ENCODE measurements around the gene PDE2A.
A peak's percentile ranks its signal among the peaks of the same experiment; 100 is the strongest.

PDE2A gene

DNA sequence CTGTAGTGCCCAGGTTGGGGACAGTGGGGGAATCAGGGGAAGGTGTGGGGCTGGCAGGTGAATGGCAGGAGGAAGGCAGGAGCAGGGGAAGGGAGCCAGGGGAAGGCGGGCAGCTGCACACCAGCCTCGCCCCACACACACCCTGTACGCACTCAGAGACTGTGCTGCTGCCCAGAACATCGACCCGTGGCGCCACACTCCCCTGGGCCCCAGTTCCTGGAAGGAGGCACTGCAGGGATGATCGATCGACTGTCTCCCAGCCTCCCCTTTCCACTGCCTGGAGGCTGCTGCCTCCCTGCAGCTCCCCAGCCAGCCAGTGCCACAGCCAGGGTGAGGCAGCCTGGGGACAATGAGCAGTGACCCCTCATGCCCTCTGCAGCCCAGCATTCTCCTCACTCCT, 19.2 kb downstream of the PDE2A start:
- DNase-seq = no peak

DNA sequence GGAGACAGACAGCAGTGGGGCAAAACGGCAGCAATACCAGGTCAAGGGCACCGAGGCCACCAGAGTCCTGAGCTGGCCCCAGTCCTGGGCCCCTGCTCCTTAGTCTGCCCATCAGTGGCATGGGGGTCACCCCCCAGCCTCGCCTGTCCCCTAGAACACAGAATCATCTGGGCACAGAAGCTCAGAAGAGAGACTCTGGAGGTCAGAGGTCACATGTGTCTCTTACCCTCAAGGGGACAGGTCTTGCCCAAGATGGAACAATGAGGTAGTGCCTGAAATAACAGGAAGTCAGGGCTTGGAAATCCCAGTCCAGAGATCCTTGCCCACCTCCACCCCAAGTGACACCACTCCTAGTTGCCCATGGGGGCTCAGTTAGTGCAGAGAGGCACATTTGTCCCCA, 20.6 kb downstream of the PDE2A start:
- DNase-seq = no peak

DNA sequence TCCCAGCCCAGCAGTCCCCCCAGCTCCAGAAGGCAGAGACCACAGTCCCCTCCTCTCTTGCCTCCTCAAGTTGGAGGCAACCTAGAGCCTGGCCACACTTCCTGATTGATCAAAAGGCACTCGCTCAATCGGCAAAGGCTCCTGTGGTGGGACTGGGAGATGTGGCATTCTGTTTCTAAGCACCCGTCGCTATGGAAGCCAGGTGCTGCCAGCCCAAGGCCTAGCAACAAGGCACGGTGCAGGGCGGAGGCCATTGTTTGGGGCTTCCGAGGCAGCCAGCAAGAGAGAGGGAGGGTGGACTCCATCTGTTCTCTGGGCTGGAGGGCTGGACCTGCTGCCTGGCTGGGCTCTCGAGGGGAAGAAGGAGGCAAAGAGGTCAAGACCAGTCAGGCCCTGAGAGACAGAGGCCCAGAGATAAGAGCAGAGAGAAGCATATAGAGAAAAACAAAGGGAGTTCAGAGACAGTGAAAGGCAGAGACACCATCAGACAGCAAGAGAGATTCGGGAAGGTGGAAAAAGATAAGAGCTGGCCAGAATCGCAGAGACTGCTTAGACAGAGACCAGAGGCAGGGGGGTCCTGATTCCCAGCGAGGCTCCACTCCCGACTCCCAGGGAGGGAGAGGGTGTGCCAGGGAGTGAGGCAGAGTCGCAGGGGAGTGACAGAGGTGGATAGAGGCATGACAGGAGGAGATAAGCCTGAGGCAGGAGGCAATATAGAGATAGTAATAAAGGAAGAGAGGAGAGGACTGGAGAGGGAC, 21.2 kb downstream of the PDE2A start:
- no peak for DNase-seq

DNA sequence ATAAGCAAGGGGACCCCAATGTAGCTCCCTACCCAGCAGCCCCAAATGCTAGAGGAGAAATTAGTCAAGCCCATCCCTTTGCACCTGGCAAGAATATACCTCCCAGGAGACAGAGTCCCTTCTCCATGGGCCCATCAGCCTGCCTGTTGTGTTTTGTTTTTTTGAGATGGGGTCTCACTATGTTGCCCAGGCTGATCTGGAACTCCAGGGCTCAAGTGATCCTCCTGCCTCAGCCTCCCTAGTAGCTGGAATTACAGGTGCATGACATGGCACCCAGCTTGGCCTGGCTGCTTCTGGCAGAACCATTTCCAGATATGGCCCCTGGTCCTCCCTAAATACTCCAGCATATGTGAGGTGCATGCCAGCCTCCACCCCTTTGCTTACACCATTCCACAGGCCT, 22.1 kb downstream of the PDE2A start:
- no peak for DNase-seq

DNA sequence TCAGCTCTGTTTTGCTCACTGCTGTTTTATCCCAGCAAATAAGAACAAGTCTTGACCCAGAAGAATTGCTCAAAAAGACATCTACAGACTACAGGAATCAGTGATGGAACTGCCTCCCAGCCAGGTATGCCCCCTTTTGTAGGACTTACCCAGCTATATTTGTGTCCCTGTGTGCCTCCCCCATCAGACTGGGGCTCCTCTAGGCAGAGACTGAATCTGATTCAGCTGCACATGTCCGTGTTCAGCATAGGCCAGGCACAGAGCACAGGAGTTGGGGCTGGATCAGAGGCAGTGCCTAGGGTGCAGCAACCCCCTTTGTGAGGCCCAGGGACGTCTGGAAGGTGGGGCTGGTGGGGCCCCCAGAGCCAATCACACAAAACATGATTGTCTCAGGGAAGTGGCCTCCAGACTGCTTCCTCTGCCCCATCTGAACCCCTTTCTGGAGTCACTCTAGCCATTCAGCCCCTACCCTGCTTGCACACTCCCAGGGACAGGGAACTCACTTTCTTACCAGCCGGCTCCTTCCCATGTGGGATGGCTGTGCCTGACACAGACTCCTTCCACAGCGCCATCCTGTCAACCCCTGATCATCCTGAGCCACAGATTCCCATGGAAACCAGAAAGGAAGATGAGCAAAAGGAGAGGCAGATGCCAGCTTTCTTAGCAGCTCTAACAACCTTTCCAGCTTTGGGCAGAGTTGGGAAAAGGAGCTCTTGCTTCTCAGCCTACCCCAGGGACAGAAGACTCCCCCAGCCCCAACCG, 24.8 kb downstream of the PDE2A start:
- DNase-seq = no peak

DNA sequence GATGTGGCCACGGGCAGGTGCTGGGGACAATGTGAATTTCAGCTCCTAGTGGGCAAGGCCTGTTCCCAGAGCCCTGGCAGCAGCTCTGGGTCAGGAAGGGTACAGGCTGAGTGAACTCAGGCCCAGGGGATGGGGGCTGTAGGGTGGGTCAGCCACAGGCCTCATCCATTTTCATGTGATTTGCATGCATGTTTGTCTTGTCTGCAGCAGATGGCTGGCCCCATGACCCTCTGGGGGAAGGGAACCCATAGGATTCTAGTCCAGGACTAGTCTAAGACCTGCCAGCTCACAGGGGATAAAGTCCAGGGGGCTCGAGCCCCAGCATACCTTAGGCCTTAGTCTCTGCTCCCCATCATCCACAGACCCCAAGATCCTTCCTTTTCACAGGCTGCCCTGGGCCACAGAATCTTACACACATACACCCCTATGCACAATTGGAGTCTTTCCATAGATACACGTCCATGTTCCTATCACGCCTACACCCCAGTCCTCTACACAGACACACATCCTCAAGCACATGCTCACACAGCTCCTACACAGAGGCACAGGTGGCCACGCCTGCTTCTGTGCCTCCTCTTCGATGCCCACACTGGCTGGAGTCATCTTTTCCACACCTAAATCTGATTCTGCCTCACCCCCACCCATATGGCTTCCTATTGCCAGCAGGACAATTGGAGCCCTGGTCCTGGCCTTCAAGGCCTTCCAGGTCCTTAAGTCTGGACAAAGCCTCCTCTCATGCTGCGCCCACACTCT, 25.7 kb downstream of the PDE2A start:
- DNase-seq = no peak

DNA sequence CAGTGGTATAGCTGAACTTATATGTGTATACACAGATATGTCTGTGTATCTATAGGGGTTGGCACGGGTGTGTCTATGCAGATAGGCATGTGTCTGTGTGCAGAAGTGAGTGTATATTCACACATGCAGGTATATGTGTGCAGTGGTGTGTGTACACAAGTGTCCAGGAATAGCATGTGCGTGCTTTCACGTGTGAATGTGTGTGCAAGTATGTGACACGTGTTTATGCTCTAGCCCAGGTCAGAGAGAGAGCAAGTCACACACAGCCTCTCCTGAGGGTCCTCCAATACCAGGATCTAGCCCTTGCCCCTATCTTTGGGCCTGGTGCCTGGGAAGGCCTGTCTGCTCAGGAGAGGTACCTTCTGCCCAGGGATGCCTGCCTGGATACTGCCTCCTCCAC, 26.3 kb downstream of the PDE2A start:
- DNase-seq = no peak

DNA sequence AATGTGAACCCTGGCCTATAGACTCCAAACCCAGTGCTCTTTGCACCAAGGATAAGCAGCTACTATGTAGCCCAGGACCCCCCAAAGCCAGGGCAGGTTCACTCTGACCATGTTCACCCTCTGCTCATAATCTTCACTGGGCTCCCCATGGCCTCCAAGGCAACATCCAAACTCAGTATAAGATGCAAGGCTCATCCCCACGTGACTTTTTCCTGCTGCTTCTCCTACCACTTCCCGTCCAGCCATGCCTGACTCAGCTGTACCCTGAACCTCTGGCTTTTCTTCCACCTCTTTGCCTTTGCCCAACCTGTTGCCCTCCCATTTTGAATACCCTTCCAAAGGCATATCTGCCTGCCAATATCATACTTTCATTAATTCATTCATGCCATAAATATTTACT, 27.8 kb downstream of the PDE2A start:
- DNase-seq = no peak

DNA sequence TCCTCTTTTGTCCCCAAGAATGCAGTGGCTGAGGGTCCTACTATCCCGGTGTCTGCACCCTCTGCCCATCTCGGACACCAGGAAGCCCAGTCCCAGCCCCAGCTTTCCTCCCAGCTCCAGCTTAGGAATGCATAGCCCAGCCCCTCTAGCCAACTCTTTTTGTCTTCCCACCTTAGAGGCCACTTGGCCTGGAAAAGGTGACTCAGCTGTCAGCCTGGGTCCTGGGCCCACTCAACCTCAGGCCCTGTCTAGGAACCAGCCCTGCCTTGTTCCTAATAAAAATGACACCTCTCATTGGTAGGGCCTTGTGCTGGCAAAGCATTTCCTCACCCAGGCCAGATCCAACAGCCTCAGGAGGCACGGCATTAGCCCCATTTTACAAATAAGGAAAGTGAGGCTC, 28.2 kb downstream of the PDE2A start:
- no peak for DNase-seq

DNA sequence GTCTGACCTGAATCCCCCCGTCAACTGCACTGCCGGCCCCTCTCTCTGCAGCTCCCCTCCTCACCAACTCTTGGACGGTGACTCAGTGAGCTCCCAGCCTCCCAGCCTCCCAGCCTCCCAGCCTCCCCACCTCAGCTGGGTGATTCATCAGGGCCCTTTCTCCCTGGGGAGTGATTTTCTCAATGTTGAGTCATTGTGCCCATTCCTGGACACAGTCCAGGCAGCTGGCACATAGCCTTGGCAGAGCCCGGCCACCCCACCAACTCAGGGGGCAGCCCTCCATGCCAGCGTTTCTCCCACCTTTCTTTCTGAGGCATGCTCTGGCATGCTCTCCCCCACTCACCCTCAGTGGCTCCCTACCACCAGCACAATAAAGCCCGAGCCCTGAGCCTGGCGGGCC, 30.7 kb downstream of the PDE2A start:
- DNase-seq = peak; percentile 65

DNA sequence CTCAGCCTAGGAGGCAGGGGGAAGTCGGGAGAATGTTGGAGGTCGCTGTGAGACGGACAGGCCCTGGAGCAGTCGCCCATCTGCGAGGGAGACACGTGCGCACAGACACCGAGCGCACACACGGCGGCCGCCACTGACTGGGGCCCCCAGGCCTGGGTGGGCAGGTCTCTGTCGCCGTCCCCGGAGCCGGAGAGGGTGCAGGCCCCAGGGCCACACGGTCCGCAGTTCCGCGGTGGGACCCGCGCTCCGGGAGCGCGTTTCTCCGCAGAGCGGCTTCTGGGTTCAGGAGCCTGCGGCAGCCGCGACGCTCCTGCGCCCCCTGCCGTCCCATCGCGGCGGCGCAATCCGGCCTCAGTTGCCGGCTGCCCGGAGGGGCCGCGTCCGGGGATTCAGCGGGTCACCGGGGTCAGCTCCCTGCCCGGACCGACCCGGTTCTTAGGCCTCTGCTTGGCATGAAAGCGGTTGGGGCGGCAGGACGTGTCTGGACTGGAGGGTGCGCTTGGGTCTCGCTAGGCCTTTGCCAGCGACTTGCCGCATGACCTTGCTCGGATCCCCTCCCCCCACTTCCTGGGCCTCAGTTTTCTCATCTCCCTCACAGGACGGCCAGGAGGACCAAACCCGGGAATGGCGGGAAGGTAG, 31.2 kb downstream of the PDE2A start:
- peak; percentile 49 for DNase-seq

DNA sequence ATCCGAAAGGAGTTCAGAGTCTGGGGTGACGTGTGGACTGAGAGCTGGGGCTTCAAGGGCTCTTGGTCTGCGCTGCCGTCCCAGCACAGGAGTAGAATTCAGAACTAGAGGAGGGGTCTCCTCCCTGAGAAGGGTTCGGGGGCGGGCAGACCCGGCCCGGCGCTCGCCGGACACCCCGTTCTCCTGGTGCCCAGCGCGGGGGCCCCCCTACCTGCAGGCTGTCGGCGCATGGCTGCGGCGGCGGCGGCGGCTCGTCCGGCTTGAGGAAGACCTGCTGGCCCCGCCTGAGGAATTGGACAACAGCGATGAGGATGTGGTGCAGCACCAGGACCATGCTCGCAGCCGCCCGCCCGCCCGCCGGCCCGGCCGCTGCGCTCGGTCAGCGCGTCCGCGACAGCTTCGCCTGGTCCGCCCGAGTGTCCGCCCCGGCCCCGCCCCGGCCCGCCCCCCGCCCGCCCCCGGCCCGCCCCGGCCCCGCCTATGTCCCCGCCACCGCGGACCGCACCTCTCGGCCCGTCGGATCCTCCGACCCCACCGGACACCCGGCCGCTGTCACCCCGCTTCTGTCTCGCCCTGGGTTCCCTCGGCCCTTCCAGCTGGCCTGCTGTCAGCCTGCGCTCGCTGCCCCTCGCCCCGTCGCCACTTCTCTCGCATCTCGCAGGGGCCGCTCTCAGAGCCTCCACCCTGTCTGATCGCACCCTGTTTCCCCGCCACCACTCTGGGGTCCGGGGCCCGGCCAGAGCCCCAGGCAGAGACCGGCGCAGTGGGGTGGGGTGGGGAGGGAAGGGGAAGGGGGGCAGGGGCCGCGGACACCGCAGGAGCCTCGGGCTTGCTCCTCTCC, 32.0 kb downstream of the PDE2A start:
- peak; percentile 36 for DNase-seq

DNA sequence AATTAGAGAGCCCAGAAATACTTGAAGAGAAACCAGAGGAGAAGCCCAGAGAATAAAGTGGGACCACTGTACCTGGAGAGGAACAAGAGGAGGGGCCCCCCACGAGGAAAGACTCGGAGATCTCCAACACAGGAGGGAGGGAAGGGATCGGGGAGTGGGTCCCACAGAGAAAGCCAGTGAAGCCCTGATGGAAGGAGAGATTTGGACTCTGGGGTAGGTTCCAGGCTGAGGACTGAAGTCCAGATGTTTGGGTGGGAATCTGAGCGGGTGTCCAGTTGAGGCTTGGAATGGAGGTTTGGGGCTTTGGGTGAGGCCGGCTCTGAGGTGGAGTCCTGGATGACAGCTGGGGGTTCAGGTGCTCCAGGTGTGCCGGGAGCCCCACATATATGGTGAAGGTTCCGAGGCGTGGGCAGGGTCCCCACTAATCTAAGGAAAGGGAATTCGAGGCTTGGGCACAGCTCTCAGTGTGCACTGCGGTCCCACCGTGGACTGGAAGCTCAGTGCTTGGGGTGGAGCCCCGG, 32.6 kb downstream of the PDE2A start:
- no peak for DNase-seq

DNA sequence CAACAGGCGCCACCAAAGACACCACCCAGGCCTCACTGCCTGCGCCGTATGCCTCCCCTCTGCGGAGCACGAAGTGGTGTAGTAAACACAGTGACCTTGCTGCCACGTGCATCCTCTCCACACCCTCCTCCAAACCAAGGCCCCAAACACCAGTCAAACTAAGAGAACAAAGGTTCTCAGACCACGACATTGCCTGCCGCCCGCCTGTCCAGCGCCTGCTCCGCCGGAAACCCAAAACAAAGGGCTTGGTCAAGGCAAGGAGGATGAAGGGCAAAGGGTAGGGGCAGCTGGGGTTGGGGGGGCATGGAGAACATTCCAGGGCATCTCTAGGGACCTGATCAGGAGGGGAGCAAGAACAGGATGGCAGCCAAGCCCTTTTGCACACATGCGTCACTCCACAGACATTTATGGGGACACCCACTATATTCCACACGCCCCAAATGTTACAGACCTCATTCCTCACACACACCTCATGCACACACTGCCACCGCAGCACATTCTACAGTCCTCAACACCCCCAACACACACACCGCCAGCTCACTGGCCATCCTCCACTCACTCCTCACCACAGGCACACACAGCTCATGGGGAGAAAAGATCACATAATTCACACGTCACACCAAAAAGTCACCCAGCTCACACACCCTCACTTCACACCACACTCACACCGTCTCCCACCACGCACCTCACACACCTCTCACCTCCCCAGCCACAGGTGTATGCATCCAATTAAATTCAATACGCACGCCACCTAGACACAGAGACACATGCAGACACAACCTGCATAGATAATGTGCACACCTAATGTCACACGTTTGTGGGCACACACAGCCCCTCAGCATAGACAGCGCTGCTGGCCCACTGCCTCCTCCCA, 34.5 kb downstream of the PDE2A start:
- no peak for DNase-seq

DNA sequence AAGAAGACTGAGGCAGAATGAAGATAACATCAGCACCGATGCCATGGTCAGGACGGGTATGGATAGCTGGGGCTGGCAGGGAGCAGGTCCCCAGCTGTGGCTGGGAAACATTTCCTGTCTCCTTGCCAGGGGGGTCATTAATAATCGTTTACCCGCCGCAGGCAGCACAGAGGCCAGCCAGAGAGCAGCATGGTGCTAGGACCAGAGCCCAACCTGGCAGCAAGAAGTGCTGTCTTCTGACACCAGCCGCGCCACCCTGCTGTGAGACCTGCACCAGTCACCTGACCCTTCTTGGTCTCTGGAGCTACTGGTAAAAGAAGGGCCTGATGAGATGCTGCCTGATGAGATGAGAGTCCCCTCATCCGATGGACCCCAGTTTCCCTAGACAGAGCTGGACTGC, 36.3 kb downstream of the PDE2A start:
- no peak for DNase-seq

DNA sequence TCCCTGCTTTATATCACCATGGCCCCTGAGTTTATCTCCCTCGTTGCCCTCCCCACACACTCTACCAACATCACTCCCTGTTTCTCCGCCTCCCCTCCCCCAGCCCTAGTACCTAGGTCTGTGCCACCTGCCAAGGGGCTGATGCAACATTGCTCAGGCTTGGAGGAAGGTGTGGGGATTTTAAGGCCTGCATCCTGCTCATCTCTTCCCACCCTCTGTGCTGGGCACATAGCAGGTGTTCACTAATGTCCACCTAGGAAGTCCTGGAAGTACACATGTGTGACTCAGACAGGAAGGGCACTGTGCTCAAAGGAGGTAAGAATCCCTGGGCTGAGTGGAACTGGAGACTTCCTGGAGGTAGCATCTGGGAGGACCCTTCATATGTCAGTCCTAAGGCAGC, 37.0 kb downstream of the PDE2A start:
- no peak for DNase-seq

DNA sequence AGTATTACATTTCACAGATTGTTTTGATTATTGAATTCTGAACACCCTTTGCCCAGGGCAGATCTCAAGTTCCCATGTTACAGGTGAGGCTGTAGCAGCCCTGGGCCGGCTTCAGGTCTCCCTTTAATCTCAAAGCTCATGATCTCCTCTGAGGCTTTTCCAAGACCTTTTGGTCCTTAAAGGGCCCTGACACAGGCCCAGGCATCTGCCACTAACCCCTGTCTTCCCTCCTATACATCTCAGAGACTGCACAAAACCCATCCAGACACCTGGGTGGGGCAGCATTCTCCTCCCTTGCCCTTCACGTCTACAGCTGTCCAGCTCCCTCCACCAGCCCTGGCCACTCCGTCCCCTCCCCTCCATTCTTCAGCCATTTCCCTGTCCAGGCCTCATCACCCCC, 37.8 kb downstream of the PDE2A start:
- DNase-seq = no peak

DNA sequence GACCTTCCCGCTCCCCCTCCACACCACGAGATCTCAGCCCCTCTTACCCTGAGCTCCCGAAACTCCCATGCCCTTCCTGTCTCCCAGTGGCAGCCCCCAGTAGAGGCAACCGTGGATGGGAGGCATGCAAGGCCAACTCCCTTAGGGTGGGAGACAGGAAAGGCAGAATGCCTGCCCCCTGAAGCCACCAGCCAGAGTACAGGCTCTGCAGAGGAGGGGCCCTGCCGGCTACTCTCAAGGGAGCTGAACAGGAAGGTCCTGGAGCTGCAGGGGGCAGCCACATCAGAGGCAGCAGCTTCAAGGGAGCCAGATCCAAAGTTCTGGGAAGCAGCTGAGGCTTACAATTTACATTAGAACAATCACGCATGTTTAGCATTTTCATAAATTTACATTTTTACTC, 38.3 kb downstream of the PDE2A start:
- DNase-seq = no peak

DNA sequence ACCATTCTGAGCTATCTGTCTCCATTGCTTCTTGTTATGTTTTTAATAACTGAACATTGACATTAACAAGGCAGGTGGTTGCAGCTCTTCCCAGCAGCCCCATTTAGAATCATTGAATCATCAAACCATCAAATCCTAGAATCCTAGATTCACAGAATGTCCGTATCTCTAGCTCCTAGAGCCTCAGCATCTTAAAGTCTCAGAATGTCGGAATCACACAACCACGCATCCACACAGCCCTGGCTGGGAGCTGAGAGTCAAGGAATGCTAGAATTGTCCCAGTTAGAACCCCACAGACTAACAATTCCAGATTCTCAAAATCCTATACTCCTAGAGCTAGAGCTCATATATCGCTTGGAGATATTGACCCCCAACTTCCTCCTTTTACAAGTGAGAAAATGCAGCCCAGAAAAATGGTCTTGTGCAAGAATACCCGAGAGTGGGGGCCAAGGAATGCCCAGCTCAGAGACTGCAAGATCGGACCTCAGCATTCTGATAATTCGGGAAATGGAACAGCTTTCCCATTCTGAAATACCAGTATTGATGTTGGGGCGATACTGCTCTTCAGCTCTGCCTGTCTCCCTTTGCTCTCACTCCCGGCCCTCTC, 38.8 kb downstream of the PDE2A start:
- DNase-seq = no peak

DNA sequence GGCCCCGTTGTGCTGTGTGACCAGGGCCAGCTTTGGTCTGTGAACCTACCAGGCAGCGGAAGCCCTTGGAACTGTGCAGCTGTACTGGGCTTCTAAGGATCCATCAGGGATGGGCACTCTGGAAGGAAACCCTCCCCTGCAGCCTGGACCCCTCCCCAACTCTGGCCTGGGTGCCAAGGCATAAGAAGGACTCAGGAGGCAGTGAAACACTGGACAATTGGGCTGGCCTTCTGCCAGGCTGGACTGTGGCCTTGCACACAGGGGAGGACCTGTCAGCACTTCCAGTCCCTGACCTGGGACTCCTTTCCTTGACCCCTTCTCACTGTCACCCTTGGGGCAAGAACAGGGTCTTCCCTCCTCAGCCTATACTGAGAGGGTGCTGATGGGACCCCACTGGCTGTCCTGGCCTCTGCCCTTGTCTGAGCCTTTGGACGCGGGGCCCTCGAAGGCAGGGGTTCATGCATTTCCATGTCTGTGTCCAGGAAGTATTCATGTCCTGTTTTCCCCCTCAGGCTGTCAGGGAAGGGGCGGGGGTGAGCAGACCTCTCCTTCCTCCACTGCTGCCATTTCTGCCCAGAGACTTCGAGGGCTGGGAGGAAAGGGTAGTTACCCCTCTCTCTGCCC, 39.6 kb downstream of the PDE2A start:
- no peak for DNase-seq

Measured in EL (cell line).